22Rv1 (cell line): ENCODE measurements around the gene THBD.
"Not testable (repeated sequence)": the region's sequence is repeated elsewhere in the genome, so short reads cannot be mapped to it uniquely, and the experiment has no call there.

Source experiments
- H3K27ac ChIP-seq: fragments of 450-650 bp; 2 replicates; pipeline ENCODE4 v1.5.1; 2017
- CTCF ChIP-seq: fragments of 450-650 bp; IDR thresholded peaks from 2 replicates; pipeline ENCODE4 v1.5.1; 2017; ENCODE audit warnings: mild to moderate bottlenecking
- ZFX ChIP-seq: fragments of 450-650 bp; IDR thresholded peaks from 2 replicates; pipeline ENCODE4 v1.6.1; 2017; ENCODE audit warnings: antibody characterized with exemption, borderline replicate concordance

Gene THBD

GRCh38 chr20:23027721-23028120 lies 21.8 kb downstream of the THBD start:
- TF ChIP-seq CTCF = no peak
- no peak for TF ChIP-seq ZFX
- H3K27ac ChIP-seq = no peak overlapping the region

DNA sequence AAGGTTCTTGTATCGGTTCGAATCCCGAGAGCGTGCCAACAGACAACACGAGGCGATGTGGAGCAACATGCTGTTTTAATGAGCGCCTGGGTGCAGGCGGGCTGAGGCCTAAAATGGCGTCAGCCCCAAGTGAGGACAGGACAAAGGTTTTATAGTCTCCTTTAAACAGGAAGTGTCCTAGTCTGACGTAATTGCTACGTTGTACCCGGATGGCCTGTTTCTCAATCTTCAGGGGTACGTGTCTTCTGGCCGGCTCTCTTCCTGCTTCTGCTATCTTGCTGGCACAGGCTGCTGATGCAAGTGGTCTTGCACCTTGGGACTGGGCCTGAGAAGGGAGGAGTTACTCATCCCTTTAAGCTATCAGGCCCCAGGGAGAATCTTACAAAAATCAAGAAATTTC lies 24.0 kb downstream of the THBD start:
- not testable (repeated sequence) for H3K27ac ChIP-seq

DNA sequence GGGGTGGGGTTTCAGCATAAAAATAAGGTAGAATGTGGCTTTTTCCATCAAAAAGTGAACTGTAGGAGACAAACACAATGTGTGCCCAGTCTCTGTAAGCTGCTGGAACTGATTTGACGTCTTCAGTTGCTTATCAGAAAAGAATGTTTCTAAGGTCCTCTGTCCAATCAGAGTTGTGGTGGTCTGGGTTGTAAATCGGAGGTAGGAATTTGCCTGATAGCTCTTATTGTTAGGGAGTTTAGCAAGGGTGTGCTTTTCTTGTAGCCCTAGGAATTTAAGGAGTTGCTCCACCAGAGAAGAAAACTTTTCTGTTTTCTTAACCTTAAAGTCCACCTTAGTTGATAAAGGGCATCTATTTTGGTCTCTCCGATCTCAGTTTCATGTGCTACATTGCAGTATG lies 24.8 kb downstream of the THBD start:
- no peak overlapping the region for H3K27ac ChIP-seq
- TF ChIP-seq CTCF = no peak
- TF ChIP-seq ZFX = no peak

DNA sequence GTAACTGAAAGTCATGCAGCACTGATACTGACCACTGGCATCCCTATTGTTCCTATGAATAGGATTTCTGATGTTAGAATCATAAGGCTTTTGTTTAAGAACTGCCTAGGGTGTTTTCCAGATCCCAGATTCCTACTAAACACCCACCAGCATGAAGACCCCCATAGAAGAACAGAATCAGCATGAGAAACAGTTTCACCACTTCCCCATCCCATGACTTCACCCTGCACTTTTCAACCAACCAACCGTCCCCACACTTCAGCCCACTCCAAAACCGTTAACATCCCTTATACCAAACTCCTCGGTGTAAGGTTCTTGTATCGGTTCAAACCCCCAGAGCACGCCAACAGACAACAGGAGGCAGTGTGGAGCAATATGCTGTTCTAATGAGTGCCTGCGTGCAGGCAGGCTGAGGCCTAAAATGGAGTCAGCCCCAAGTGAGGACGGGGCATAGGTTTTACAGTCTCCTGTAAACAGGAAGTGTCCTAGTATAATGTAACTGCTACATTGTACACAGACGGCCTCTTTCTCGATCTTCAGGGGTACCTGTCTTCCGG lies 25.8 kb downstream of the THBD start:
- H3K27ac ChIP-seq = no peak overlapping the region
- TF ChIP-seq ZFX (no peak), CTCF (no peak)

DNA sequence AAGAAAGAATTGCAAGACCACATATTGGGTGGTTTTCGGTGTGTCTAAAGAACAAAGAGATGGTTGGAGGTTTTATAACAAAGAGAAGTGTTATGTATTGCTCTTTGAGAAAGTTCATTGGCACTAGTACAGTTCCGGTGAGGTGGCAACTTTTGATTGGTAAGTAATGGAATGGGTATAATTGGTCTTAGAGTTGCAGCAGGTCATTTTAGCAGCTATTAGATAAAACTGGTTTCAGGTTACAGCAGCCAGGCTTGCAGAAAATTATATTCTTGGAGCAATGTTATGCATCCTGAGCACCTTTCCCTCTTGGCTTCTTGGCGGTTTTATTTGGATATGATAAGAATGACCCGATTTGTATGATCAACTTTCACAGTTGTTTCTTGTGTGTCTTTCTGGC lies 26.6 kb downstream of the THBD start:
- TF ChIP-seq ZFX (no peak), CTCF (no peak)
- no peak overlapping the region for H3K27ac ChIP-seq

DNA sequence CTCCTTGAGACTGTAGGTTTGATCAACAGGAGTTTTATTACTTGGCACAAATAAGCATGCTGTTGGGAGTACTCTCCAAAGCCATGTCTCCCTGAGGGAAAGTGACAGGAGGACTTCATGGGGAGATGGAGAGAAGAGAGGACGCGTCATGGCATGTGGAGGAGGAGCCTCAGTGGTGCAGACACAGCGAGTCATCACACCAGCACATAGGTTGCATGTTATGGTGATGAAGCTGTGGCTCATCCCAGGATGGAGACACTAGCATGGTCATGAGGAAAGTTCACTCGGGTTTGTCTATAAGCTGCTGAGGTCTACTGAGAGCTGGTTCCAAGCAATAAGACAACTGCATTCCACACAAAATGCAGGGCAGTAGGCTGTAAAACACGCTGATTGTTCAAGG lies 27.5 kb downstream of the THBD start:
- no peak for TF ChIP-seq CTCF
- TF ChIP-seq ZFX = no peak

DNA sequence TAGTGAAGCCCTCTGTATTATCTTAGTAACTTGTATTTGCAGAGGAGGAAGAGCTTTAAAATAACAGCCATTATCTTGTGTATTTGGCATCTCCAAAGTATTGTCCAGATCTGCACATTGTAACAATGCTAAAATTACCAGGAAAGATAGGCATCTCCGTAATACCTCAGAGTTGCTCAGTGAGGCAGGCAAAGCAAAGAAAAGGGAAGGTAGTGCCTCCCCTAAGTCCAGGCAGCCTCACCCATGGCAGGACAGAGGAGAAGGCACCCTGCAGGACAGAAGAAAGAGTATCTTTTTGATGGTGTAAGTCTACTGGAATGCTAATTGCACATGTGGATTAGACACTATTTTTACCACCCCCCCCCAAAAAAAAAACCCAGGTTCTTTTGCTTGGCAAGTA lies 27.9 kb downstream of the THBD start:
- H3K27ac ChIP-seq = no peak overlapping the region
- no peak for TF ChIP-seq ZFX
- no peak for TF ChIP-seq CTCF

More for the DNA sequence above, 27.5 kb downstream of the THBD start:
- H3K27ac ChIP-seq = no peak overlapping the region
